Activated CD4-positive, alpha-beta memory T cell treated with anti-CD3 and anti-CD28 coated beads, Interleukin-2, amount 10 ng/mL, durations not matched to agents 7 days and 5 days (primary cell): Measurements from ENCODE around the gene ADAMTS8. TPM values are rescaled to one million over a fixed set of nuclear protein-coding genes. Genes with fewer than 3 reads are reported as not detected.

Source experiments
- CTCF ChIA-PET: fragments of 350-600 bp; sonication (Branson Sonifier 250); formaldehyde crosslinking; loops from one replicate; lab custom pipeline; 2021; ENCODE audit warnings: antibody characterized with exemption, inconsistent platforms; lab: Charles Lee
- POLR2A ChIA-PET: fragments of 350-600 bp; sonication (Branson Sonifier 250); formaldehyde crosslinking; loops from one replicate; lab custom pipeline; 2021; ENCODE audit warnings: antibody characterized with exemption; lab: Charles Lee
- DNase-seq: peaks from one replicate; pipeline ENCODE4 v3.0.0-alpha.2; 2020
- H3K27ac Mint-ChIP-seq: one replicate; pipeline ENCODE4 v1.8.0; 2021; ENCODE audit warnings: mild to moderate bottlenecking, mixed read lengths
- H3K27me3 Mint-ChIP-seq: one replicate; pipeline ENCODE4 v1.8.0; 2021; ENCODE audit warnings: mixed read lengths
- H3K36me3 Mint-ChIP-seq: one replicate; pipeline ENCODE4 v1.8.0; 2021; ENCODE audit warnings: low read depth, mixed read lengths
- H3K4me1 Mint-ChIP-seq: one replicate; pipeline ENCODE4 v1.8.0; 2021; ENCODE audit warnings: mixed read lengths
- H3K4me3 Mint-ChIP-seq: one replicate; pipeline ENCODE4 v1.8.0; 2021; ENCODE audit warnings: mild to moderate bottlenecking, mixed read lengths
- H3K9me3 Mint-ChIP-seq: one replicate; pipeline ENCODE4 v1.8.0; 2021; ENCODE audit warnings: mixed read lengths
- total RNA-seq, 2 experiments: library from RNA; stranded (reverse); gene quantifications; one replicate each; pipeline ENCODE4 v1.2.3, GENCODE V29; 2021

Gene ADAMTS8
- total RNA-seq, 2 experiments from 2014 or later: not detected

GRCh38 chr11:130404727-130405126, 23.7 kb downstream of the ADAMTS8 start:
- no peaks in the 10 kb centered on the region for H3K36me3 Mint-ChIP-seq
- H3K9me3 Mint-ChIP-seq: no peaks in the 10 kb centered on the region
- ChIA-PET POLR2A (no interaction called here), CTCF (no interaction called here)
- DNase-seq: no peak
- H3K27ac Mint-ChIP-seq: no peak overlapping the region
- H3K27me3 Mint-ChIP-seq: peaks cover 25% of the 10 kb centered on the region
- peaks cover 13% of the 10 kb centered on the region for H3K4me1 Mint-ChIP-seq
- no peak overlapping the region for H3K4me3 Mint-ChIP-seq

GRCh38 chr11:130403967-130404366, 24.4 kb downstream of the ADAMTS8 start:
- Mint-ChIP-seq H3K36me3 (no peaks in the 10 kb centered on the region), H3K4me1 (peaks cover 13% of the 10 kb centered on the region), H3K9me3 (no peaks in the 10 kb centered on the region), H3K27ac (no peak overlapping the region), H3K4me3 (no peak overlapping the region), H3K27me3 (peaks cover 19% of the 10 kb centered on the region)
- CTCF ChIA-PET: no interaction called here
- POLR2A ChIA-PET: no interaction called here
- no peak for DNase-seq

- H3K36me3 Mint-ChIP-seq: no peaks in the 10 kb centered on the region
- POLR2A ChIA-PET: no interaction called here
- H3K27ac Mint-ChIP-seq: no peak overlapping the region
- no peaks in the 10 kb centered on the region for H3K9me3 Mint-ChIP-seq
- peaks cover 21% of the 10 kb centered on the region for H3K27me3 Mint-ChIP-seq
- peaks cover 13% of the 10 kb centered on the region for H3K4me1 Mint-ChIP-seq
- H3K4me3 Mint-ChIP-seq: no peak overlapping the region
- CTCF ChIA-PET: no interaction called here
- no peak for DNase-seq
These were observed 25.1 kb downstream of the ADAMTS8 start for GRCh38 chr11:130403271-130403804.

- Mint-ChIP-seq H3K9me3 (no peaks in the 10 kb centered on the region), H3K4me1 (peaks cover 13% of the 10 kb centered on the region), H3K27ac (no peak overlapping the region), H3K27me3 (peaks cover 21% of the 10 kb centered on the region), H3K36me3 (no peaks in the 10 kb centered on the region), H3K4me3 (no peak overlapping the region)
- no peak for DNase-seq
- POLR2A ChIA-PET: no interaction called here
- CTCF ChIA-PET: no interaction called here
These were observed 25.8 kb downstream of the ADAMTS8 start for GRCh38 chr11:130402570-130402969.

GRCh38 chr11:130400781-130401483, 27.5 kb downstream of the ADAMTS8 start:
- Mint-ChIP-seq H3K4me1 (peaks cover 13% of the 10 kb centered on the region), H3K36me3 (no peaks in the 10 kb centered on the region), H3K9me3 (no peaks in the 10 kb centered on the region), H3K27me3 (peaks cover 24% of the 10 kb centered on the region), H3K4me3 (no peak overlapping the region), H3K27ac (no peak overlapping the region)
- no peak for DNase-seq
- CTCF ChIA-PET: no interaction called here
- POLR2A ChIA-PET: no interaction called here

- POLR2A ChIA-PET: no interaction called here
- no peak overlapping the region for H3K4me3 Mint-ChIP-seq
- peaks cover 13% of the 10 kb centered on the region for H3K4me1 Mint-ChIP-seq
- H3K27ac Mint-ChIP-seq: no peak overlapping the region
- H3K36me3 Mint-ChIP-seq: no peaks in the 10 kb centered on the region
- H3K9me3 Mint-ChIP-seq: no peaks in the 10 kb centered on the region
- CTCF ChIA-PET: interaction anchor here (1.2 kb wide), 1 partner anchor 186 kb away, joined by 3 read pairs; no protein-coding TSS in a partner anchor
- no peak for DNase-seq
- H3K27me3 Mint-ChIP-seq: peaks cover 27% of the 10 kb centered on the region
These were observed 29.2 kb downstream of the ADAMTS8 start for GRCh38 chr11:130399196-130399595.

GRCh38 chr11:130397780-130398179, 30.6 kb downstream of the ADAMTS8 start:
- ChIA-PET CTCF (no interaction called here), POLR2A (no interaction called here)
- no peaks in the 10 kb centered on the region for H3K36me3 Mint-ChIP-seq
- H3K4me3 Mint-ChIP-seq: no peak overlapping the region
- H3K27ac Mint-ChIP-seq: no peak overlapping the region
- H3K9me3 Mint-ChIP-seq: no peaks in the 10 kb centered on the region
- H3K27me3 Mint-ChIP-seq: peaks cover 27% of the 10 kb centered on the region
- H3K4me1 Mint-ChIP-seq: peaks cover 13% of the 10 kb centered on the region
- no peak for DNase-seq

GRCh38 chr11:130396965-130397364, 31.4 kb downstream of the ADAMTS8 start:
- POLR2A ChIA-PET: no interaction called here
- no peak for DNase-seq
- Mint-ChIP-seq H3K36me3 (no peaks in the 10 kb centered on the region), H3K9me3 (no peaks in the 10 kb centered on the region), H3K4me3 (no peak overlapping the region), H3K4me1 (peaks cover 13% of the 10 kb centered on the region), H3K27ac (no peak overlapping the region), H3K27me3 (peaks cover 26% of the 10 kb centered on the region)
- CTCF ChIA-PET: no interaction called here

- Mint-ChIP-seq H3K27me3 (peaks cover 11% of the 10 kb centered on the region), H3K27ac (no peak overlapping the region), H3K36me3 (no peaks in the 10 kb centered on the region), H3K9me3 (no peaks in the 10 kb centered on the region), H3K4me3 (no peak overlapping the region), H3K4me1 (peaks cover 2% of the 10 kb centered on the region)
- CTCF ChIA-PET: interaction anchor here (1.5 kb wide), 1 partner anchor 173 kb away, joined by 3 read pairs; no protein-coding TSS in a partner anchor
- no peak for DNase-seq
- POLR2A ChIA-PET: no interaction called here
These were observed 33.8 kb downstream of the ADAMTS8 start for GRCh38 chr11:130394615-130395014.

GRCh38 chr11:130391711-130392110, 36.7 kb downstream of the ADAMTS8 start:
- no peak for DNase-seq
- Mint-ChIP-seq H3K36me3 (no peaks in the 10 kb centered on the region), H3K9me3 (no peaks in the 10 kb centered on the region)

GRCh38 chr11:130390071-130390758, 38.2 kb downstream of the ADAMTS8 start:
- Mint-ChIP-seq H3K27me3 (peaks cover 3% of the 10 kb centered on the region), H3K36me3 (no peaks in the 10 kb centered on the region), H3K4me1 (peaks cover 18% of the 10 kb centered on the region), H3K27ac (no peak overlapping the region), H3K4me3 (no peak overlapping the region), H3K9me3 (no peaks in the 10 kb centered on the region)
- CTCF ChIA-PET: interaction anchor here (0.7 kb wide), 1 partner anchor 30 kb away, joined by 3 read pairs; no protein-coding TSS in a partner anchor
- POLR2A ChIA-PET: no interaction called here
- DNase-seq: no peak

More at GRCh38 chr11:130391711-130392110, 36.7 kb downstream of the ADAMTS8 start:
- no peak overlapping the region for H3K27ac Mint-ChIP-seq
- H3K27me3 Mint-ChIP-seq: peaks cover 9% of the 10 kb centered on the region
- no peak overlapping the region for H3K4me3 Mint-ChIP-seq
- POLR2A ChIA-PET: no interaction called here
- peaks cover 18% of the 10 kb centered on the region for H3K4me1 Mint-ChIP-seq
- CTCF ChIA-PET: interaction anchor here (0.6 to 0.7 kb wide), 2 partner anchors 75 to 179 kb away, joined by 3 read pairs; no protein-coding TSS in a partner anchor

- no peak overlapping the region for H3K27ac Mint-ChIP-seq
- POLR2A ChIA-PET: no interaction called here
- DNase-seq: no peak
- H3K4me3 Mint-ChIP-seq: no peak overlapping the region
- H3K9me3 Mint-ChIP-seq: no peaks in the 10 kb centered on the region
- H3K27me3 Mint-ChIP-seq: peaks cover 3% of the 10 kb centered on the region
- H3K36me3 Mint-ChIP-seq: no peaks in the 10 kb centered on the region
- H3K4me1 Mint-ChIP-seq: peaks cover 18% of the 10 kb centered on the region
- CTCF ChIA-PET: no interaction called here
These were observed 39.0 kb downstream of the ADAMTS8 start for GRCh38 chr11:130389335-130389935.

GRCh38 chr11:130388607-130389205, 39.7 kb downstream of the ADAMTS8 start:
- peak; percentile 21 for DNase-seq
- Mint-ChIP-seq H3K9me3 (no peaks in the 10 kb centered on the region), H3K36me3 (no peaks in the 10 kb centered on the region), H3K27me3 (peaks cover 3% of the 10 kb centered on the region), H3K4me1 (peaks cover 18% of the 10 kb centered on the region), H3K4me3 (peak overlapping the region; percentile 12), H3K27ac (peak overlapping the region; percentile 38)
- ChIA-PET CTCF (no interaction called here), POLR2A (no interaction called here)
